Measurements from ENCODE around the gene RIMS1.

The RIMS1 gene, protein sequence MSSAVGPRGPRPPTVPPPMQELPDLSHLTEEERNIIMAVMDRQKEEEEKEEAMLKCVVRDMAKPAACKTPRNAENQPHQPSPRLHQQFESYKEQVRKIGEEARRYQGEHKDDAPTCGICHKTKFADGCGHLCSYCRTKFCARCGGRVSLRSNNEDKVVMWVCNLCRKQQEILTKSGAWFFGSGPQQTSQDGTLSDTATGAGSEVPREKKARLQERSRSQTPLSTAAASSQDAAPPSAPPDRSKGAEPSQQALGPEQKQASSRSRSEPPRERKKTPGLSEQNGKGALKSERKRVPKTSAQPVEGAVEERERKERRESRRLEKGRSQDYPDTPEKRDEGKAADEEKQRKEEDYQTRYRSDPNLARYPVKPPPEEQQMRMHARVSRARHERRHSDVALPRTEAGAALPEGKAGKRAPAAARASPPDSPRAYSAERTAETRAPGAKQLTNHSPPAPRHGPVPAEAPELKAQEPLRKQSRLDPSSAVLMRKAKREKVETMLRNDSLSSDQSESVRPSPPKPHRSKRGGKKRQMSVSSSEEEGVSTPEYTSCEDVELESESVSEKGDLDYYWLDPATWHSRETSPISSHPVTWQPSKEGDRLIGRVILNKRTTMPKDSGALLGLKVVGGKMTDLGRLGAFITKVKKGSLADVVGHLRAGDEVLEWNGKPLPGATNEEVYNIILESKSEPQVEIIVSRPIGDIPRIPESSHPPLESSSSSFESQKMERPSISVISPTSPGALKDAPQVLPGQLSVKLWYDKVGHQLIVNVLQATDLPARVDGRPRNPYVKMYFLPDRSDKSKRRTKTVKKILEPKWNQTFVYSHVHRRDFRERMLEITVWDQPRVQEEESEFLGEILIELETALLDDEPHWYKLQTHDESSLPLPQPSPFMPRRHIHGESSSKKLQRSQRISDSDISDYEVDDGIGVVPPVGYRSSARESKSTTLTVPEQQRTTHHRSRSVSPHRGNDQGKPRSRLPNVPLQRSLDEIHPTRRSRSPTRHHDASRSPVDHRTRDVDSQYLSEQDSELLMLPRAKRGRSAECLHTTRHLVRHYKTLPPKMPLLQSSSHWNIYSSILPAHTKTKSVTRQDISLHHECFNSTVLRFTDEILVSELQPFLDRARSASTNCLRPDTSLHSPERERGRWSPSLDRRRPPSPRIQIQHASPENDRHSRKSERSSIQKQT (N-terminal part only)

DNA sequence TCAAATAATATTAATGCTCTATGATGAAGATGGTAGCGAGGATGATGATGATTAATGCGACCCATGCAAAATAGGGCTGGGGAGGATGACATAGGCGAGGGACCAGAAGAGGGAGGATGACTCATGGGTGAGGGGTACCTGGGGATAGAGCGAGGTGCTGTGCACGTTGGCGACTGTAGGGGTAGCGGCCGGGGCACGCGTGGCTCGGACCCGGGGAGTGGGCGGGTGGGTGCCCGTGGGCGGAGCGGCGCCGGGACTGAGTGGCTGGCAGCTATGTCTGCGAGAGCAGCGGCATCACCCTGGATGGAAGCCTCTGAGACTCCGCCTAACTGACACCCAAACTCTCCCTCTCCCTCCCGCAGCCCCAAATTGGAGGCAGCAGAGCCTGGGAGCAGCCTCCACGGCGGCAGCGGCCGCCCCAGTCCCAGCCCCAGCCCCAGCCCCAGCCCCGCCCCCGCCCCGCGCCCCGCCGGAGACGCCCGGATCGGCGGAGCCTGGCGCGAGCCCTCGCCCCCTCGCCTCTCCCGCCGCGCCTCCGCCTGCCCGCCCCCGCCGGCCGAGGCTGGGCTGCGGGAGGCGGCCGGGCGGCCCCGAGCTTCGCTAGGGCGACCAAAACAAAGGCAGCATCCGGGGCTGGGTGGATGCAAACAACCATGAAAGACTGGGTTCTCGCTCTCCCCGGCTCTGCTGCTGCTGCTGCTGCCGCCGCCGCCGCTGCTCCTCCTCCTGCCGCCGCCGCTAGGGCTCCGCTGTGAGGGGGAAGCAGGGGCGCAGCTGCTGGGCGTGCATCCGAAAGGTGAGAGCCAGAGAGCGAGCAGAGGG, at the start of gene RIMS1:
Gene RIMS1 (plus strand): TSS at position 367 of the 822 bp plus-strand sequence. CDS start 474 bp downstream, outside the sequence.
- DNase-seq, result no peak

DNA sequence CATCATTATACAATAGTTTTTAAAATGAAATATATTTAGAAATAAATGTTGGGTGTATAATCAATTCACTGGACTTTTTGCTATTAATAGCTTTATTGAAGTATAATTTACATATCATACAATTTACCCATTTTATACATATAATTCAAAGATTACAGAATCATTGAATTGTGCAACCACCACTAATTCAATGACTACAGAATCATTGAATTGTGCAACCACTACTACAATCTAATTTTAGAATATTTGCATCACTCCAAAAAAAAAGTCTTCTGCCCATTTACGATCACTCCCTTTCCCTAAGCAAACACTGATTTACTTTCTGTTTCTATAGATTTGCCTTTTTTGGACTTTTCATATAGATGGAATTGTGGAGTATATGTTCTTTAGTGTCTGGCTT, 35.1 kb upstream of the RIMS1 start:
- no peak for DNase-seq

DNA sequence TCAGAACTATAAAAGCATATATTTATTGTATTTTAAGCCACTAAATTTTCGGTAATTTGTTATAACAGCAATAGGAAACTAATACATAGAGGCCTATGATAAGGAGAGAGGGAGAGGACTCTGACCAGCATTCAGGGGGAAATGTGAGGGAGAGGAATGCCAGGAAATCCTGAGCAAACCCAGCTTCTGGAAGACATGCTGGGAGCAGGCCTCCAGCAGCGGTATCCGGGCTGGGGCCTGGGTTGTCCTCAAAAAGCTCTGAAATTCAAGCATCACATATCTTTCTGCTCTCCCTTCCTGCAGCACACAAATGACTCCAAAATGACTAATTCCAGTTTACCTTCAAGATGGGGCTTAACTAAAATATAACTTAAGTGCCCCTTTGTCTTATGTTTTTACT, 33.4 kb upstream of the RIMS1 start:
- DNase-seq, result no peak

DNA sequence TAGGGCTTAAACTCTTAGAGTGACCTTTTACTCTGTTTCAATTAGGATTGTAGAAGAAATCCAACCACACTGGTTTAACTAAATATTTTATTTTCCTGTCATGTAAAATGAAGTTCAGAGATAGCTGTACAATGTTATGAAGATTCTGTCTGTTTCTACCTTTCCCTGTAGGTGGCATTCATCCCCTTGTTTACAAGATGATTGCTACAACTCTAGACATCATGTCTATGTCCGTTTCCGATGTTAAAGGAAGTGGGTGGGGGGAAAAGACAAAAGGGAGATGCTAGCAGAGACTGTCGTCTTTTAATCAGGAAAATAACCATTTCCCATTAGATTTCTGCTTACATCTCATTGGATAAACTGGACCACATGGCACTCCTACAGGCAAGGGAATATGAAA, 30.9 kb upstream of the RIMS1 start:
- no peak for DNase-seq

DNA sequence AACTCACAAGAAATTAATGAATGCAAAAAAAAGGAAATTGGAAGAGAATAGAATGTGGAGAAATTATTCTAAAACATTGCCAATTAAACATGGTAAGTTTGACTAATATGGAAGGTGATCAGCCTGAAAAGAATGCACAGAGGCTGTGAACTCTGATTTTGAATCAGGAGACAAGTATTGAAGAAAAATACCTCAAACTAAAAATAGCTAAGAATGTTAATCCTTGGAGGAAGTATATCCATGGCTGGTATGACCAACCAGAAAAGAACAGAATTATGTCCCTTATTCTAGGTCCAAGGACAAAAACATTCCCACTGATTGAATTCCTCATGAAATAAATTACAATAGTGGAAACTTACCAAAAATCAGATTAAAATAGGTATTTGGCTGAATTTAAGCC, 7.3 kb upstream of the RIMS1 start:
- no peak for DNase-seq

DNA sequence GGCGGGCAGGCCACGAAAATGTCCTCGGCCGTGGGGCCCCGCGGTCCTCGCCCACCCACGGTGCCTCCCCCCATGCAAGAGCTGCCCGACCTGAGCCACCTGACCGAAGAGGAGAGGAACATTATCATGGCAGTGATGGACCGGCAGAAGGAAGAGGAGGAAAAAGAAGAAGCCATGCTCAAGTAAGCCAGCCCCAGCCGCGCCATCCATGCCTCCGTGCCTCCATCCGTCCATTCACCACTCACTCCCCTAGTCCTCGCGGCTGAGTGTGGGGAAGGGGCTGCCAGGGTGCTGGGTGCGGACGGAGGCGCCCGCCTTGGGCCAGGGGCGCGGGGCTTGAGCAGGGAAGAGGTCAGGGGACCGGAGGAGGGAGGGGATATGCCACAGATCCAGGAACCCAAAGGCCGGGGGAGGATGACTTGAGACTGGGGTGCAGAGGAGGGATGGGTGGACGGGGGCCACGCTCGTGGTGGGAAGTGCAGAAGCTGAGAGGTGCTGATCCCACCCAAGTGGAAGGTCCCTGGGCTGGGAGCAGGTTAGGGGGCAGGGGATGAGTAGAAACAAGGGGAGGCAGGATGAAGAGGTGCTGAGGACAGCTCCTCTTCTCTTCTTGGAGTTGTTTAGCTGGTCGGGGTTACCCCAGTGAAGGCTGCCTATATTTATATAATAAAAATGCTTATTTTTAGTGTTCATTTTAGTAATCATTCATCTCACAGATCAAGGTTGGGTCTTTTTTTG, 825 bp downstream of the RIMS1 start:
- no peak for DNase-seq

DNA sequence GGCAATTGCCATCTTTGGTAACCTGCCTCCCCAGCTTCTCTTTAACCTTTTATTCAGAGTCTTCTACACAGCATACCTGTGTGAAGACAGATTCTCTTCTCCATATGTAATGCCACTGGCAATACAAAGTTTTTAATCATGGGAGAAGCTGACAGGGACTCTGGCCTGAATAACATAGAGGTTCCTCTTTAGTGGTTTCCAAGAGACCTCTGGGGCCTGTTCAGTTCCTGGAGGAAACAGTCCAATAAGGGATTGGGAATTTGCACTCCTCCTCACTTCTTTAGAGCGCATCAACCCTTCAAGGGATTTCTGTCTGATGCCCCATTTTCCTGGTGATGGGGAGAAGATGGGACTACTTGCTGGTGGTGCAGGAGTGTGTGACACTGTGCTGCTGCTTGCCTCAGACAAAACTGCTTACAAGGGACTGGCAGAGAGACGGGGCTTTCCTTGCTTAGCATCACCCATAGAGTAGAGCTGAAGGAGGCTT, 1.4 kb downstream of the RIMS1 start:
- DNase-seq, result no peak

DNA sequence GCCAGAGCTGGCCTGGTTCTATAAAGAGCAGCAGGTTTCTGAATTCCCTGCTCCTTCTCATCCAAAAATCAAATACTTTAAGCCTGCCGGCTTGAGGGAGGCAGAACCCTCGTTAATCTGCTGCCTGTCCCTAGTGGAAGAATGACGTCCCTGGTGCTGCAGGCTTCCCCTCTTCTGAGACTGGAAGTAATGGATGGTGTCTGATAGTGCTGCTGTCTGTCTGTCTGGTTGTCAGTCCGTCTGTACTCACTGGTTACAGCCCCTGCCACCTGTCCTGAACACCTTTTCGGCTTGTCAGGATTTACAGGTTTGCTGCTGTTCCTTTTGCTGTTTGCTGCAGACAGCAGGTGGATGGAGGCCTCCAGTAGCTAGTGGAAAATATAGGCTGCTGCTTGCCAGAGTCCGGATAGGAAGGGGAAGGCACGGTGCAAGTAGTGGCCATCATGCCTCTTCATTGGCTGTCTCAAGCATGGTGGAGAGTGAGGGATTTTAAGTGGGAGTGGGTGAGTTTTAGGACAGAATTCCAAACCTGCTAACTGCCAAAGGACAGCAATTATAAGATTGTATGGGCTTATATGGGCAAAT, 2.5 kb downstream of the RIMS1 start:
- no peak for DNase-seq

DNA sequence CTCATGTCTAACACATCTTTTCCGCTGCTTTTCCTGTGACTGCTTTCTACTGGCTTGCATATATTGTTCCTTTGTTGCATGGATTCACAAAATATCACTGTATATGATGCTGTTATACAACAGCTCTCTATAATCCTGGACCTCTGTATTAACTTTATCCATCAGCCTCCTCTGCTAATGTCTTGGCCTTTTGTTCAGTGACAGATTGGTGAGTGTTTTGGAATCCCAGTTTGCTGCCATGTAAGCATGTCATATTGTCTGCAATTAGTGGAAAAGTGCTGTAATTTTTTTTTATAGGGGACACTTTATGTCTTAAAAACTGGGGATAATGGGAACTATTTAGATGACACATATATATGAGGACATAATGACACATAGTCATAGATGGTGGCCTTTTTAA, 3.0 kb downstream of the RIMS1 start:
- DNase-seq, result no peak

DNA sequence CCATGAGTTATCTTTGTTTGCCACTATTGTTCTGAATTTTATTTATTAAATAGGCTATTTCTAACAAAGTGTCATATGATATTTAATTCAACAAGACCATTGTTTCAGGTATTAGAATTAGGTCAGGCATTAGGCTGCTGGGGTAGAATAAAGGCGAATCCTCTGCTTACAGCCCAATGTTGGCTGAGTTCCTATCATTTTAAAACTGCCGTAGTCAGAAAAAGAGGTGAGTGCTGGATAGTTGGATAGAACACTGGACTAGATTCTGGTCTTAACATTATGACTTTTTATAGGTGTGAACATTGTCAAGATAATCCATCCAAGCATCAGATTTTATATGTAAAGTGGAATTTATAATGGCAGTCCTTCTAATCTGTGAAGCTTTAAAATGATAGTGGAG, 6.3 kb downstream of the RIMS1 start:
- DNase-seq, result no peak

DNA sequence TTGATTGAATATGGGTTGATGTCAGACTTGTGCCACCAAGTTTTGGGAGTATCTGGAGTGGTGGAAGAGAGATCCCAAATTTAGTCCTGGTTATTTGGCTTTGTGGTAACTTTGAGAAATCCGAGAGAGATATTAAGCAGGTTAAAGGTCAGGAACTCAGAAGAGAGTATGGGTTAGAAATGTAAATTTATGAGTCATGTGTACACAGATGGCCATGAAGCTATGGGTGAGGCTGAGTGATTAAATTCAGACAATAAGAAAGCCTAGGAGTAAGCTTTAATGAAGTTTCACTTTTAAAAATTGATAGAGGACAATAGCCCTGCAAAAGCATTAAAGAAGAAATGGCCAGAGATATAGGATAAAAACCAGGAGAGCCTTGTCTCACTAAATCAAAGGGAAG, 14.3 kb downstream of the RIMS1 start:
- DNase-seq, result no peak

DNA sequence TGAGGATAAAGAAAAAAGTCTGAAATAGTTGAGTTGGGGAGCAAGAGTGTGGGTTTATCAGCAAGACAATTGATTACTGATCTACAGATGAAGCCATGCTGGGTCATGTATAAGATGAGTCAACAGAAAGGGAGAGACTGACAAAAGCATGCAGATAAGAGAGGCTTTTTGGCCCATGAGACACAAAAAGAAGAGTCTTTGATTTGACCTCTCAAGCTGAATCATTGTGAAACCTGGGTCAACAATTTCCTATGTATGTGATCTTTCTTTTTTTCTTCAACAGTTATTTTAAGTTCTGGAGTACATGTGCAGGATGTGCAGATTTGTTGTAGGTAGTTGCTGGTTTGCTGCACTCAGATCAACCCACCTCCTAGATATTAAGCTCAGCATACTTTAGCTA, 15.9 kb downstream of the RIMS1 start:
- no peak for DNase-seq

DNA sequence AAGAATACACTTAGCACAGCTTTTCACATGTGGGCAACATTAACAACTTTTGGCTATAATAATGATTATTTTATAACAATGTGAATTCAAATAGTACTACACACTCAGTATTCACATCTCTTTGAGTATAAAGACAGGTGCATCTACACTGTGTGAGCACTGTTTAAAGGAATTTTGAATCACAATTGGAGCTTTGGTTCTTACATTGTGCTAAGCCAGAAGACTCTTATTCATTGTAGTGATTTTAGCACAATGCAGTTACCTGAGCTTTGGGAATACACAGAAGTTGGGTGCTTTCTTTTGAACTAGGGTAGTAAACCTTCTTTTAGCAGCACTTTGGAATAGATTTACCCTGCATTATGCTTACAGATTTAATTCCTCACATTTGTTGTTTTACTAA, 20.5 kb downstream of the RIMS1 start:
- DNase-seq, result no peak

DNA sequence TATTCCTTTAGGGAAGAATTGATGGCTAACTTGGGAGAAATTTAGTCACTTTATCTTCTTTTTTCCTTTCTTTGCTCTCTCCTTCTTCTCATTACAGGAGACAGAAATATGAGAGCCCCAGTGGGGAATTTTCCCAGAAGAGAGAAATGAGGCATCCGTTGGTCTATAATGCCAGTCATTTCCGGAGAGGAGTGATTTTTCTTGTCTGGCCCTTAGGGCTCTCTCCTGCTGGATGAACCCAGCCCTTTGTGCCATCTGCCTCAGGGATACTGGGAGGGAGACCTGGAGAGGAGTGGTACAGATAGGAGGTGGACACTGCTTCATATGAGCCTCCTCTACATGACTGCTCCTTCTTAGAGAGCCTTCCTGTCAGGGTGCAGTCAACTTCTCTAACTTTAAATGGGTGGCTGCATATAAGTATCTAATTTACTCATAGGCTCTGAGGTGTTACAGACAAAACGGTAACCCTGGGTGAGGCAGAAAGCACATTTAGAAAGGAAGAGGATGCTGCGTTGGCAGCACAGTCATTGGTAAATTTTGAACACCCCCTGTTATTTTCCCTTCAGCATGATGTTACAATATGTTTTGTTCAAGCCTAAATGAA, 21.9 kb downstream of the RIMS1 start:
- DNase-seq, result no peak

DNA sequence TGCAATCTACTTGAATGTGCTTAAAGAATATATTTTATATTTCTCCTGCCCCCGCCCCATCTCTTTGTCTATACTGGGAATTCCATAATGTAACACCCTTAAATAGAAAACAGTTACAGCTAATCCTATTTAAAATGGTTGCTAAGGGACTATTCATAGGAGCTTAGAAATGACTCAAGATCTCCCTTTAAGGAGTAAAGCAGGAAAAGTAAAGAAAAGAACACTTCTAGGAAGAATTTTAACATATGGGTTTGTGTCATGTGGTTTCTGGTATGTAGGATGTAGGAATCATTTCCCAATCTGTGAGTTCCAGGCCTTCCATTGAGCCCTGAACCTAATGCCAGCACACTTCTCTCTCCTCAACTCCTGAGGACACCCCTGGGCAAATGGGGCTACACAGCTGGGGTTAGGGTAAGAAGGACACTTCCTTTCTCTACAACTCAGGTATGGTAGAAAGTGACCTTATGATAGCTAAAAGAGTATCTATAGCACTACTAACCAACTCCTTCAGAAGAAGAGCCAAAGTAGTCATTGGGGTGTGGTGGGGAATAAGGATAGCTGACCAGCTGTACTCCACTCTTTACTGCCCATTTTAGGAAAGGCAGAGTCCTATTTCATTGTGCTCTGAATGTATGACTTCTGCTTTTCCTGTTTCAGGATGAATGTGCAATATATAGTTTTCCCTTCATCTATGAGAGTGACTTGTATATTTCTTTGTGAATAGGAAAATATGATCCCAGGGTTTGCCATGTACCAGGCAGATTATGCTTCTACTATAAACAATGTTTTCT, 27.3 kb downstream of the RIMS1 start:
- no peak for DNase-seq

DNA sequence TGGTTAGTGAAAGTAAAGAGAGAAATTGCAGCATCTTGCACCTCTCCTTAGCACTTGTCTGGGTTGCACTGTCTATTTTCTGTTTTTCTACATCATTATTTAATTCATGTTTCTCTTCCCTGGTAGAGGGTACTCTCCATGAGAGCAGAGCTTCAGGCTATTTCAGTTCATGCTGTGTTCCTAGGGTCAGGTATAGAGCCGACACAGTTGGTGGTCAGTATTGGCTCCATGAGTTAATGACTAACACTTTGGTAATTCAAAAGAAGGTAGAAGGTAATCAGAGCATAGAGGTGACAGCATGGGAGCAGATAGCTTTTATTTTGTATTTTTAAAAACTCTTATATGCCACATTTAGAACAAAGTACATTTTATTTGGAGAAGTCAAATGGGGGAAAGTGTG, 42.7 kb downstream of the RIMS1 start:
- DNase-seq, result no peak

DNA sequence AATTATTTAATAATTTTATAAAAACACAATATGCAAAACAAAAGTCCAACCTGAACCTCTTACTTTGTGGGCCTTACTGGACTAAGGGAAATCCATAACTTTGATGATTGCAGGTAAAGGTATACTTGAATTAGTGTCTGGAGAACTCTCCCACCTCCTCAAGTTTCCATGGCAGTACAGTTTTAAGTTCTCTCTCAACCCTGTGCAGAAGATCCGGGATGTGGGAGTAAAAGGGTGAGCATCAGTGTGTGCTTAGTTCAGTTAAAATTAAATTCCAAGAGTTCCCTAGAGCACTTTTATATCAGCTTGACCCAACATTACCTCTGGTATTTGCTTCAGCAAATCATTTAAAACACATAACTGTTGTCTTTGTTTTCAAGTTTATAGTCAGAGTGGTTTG, 47.5 kb downstream of the RIMS1 start:
- DNase-seq, result no peak

DNA sequence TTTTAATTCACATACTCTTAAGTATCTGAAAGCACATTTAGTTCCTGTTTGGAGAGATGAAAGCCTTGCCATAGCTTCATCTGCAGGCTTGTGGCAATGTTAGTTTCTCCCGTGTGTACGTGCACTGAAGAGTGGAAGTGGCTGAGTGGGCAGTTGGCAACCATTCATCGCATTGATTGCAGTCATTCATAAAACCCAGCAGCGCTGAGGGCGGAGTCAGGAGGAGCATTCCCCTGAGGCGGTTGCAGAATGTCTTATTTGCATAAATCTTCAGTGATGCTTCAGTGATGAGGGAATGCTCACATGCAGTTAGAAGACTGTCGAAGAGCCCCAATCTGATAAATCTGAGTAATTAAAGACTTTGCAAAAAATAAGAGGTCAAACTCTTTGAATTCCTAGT, 79.1 kb downstream of the RIMS1 start:
- DNase-seq, result no peak

DNA sequence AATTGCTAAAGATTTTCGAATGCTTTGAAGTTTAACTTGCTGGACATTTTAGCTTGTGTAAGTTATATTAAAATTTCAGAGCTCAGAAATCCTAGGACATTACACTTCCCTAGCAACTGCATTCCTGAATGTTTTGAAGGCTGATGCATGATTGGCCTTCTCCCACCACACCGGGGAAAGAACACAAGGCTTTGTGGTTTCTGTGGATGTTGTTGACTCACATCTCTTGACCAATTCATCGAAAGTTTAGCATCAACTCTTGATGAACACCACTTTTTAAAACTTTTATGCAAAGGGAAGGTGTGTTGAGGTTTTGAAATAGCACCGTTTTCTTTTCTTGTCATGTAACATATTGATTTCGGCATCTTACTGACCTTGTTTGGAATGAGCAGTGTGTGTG, 81.1 kb downstream of the RIMS1 start:
- DNase-seq, result no peak

DNA sequence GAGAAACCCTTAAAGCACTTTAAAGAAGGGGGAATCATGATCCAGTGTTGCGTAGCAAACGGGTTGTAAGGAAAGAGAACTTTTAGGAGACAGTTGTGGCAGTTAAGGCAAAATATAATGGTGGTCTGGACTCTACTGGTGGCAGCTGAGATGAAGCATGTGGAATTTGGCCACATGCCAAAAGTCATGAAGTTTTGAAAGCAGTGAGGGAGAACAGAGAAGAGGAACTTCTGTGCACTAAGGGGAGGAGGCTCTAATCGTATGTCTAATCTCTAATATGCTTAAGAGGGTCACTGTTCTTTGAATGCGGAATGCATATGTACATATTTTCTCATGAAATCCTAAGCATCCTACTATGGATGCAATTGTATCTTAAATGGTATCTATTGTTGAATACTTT, 91.5 kb downstream of the RIMS1 start:
- DNase-seq, result no peak
